ENCODE data around the gene BAIAP2L2. TPM values are rescaled to one million over a fixed set of nuclear protein-coding genes. Genes with fewer than 3 reads are reported as not detected.

The BAIAP2L2 gene
- total RNA-seq, 1 experiment from 2014 or later, result 51.2 TPM

- no peak for DNase-seq
- intact Hi-C loops (cut with micrococcal nuclease; ENCODE audit: unreplicated experiment), result no loop called here
- Mint-ChIP-seq H3K36me3 (ENCODE audit: insufficient read depth, unreplicated experiment) (peaks cover 17% of the 10 kb centered on the region), H3K27ac (ENCODE audit: unreplicated experiment) (no peak overlapping the region), H3K9me3 (ENCODE audit: low read depth, unreplicated experiment) (no peaks in the 10 kb centered on the region), H3K4me1 (ENCODE audit: low read depth, unreplicated experiment) (peaks cover 13% of the 10 kb centered on the region), H3K4me3 (ENCODE audit: low read depth, unreplicated experiment) (no peak overlapping the region), H3K27me3 (ENCODE audit: unreplicated experiment) (no peaks in the 10 kb centered on the region)
- no peak for TF ChIP-seq CTCF (IDR thresholded peaks at IDR 0.05; ENCODE audit: unreplicated experiment)
- BruUV-seq (replicated peaks), result no TSS peak
- CTCF ChIA-PET, result no interaction called here
Measured at GRCh38 chr22:38132136-38132535, 21.7 kb upstream of the BAIAP2L2 start.

- Mint-ChIP-seq H3K9me3 (ENCODE audit: low read depth, unreplicated experiment) (no peaks in the 10 kb centered on the region), H3K4me3 (ENCODE audit: low read depth, unreplicated experiment) (no peak overlapping the region), H3K27ac (ENCODE audit: unreplicated experiment) (no peak overlapping the region), H3K36me3 (ENCODE audit: insufficient read depth, unreplicated experiment) (peaks cover 19% of the 10 kb centered on the region), H3K27me3 (ENCODE audit: unreplicated experiment) (no peaks in the 10 kb centered on the region), H3K4me1 (ENCODE audit: low read depth, unreplicated experiment) (peaks cover 13% of the 10 kb centered on the region)
- CTCF ChIA-PET, result no interaction called here
- DNase-seq, result no peak
- intact Hi-C loops (cut with micrococcal nuclease; ENCODE audit: unreplicated experiment), result no loop called here
- TF ChIP-seq CTCF (IDR thresholded peaks at IDR 0.05; ENCODE audit: unreplicated experiment), result no peak
- BruUV-seq (replicated peaks), result no TSS peak
Measured at GRCh38 chr22:38131399-38131798, 20.9 kb upstream of the BAIAP2L2 start.

- DNase-seq, result no peak
- CTCF ChIA-PET, result no interaction called here
- Mint-ChIP-seq H3K4me1 (ENCODE audit: low read depth, unreplicated experiment) (no peaks in the 10 kb centered on the region), H3K4me3 (ENCODE audit: low read depth, unreplicated experiment) (no peak overlapping the region), H3K27me3 (ENCODE audit: unreplicated experiment) (no peaks in the 10 kb centered on the region), H3K27ac (ENCODE audit: unreplicated experiment) (no peak overlapping the region), H3K9me3 (ENCODE audit: low read depth, unreplicated experiment) (no peaks in the 10 kb centered on the region), H3K36me3 (ENCODE audit: insufficient read depth, unreplicated experiment) (peaks cover 15% of the 10 kb centered on the region)
- intact Hi-C loops (cut with micrococcal nuclease; ENCODE audit: unreplicated experiment), result no loop called here
- no peak for TF ChIP-seq CTCF (IDR thresholded peaks at IDR 0.05; ENCODE audit: unreplicated experiment)
- BruUV-seq (replicated peaks), result no TSS peak
Measured at GRCh38 chr22:38129856-38130255, 19.4 kb upstream of the BAIAP2L2 start.

GRCh38 chr22:38129021-38129420 lies 18.5 kb upstream of the BAIAP2L2 start:
- H3K27me3 Mint-ChIP-seq (ENCODE audit: unreplicated experiment), result no peaks in the 10 kb centered on the region
- TF ChIP-seq CTCF (IDR thresholded peaks at IDR 0.05; ENCODE audit: unreplicated experiment), result no peak
- intact Hi-C loops (cut with micrococcal nuclease; ENCODE audit: unreplicated experiment), result no loop called here
- no peaks in the 10 kb centered on the region for H3K4me1 Mint-ChIP-seq (ENCODE audit: low read depth, unreplicated experiment)
- H3K36me3 Mint-ChIP-seq (ENCODE audit: insufficient read depth, unreplicated experiment), result peaks cover 11% of the 10 kb centered on the region
- no peaks in the 10 kb centered on the region for H3K9me3 Mint-ChIP-seq (ENCODE audit: low read depth, unreplicated experiment)
- no peak for DNase-seq
- CTCF ChIA-PET, result no interaction called here
- no TSS peak for BruUV-seq (replicated peaks)
- no peak overlapping the region for H3K4me3 Mint-ChIP-seq (ENCODE audit: low read depth, unreplicated experiment)
- H3K27ac Mint-ChIP-seq (ENCODE audit: unreplicated experiment), result no peak overlapping the region

GRCh38 chr22:38127869-38128268 lies 17.4 kb upstream of the BAIAP2L2 start:
- Mint-ChIP-seq H3K4me3 (ENCODE audit: low read depth, unreplicated experiment) (no peak overlapping the region), H3K27ac (ENCODE audit: unreplicated experiment) (no peak overlapping the region), H3K4me1 (ENCODE audit: low read depth, unreplicated experiment) (no peaks in the 10 kb centered on the region), H3K27me3 (ENCODE audit: unreplicated experiment) (no peaks in the 10 kb centered on the region), H3K9me3 (ENCODE audit: low read depth, unreplicated experiment) (no peaks in the 10 kb centered on the region), H3K36me3 (ENCODE audit: insufficient read depth, unreplicated experiment) (peaks cover 12% of the 10 kb centered on the region)
- BruUV-seq (replicated peaks), result no TSS peak
- CTCF ChIA-PET, result no interaction called here
- intact Hi-C loops (cut with micrococcal nuclease; ENCODE audit: unreplicated experiment), result no loop called here
- no peak for TF ChIP-seq CTCF (IDR thresholded peaks at IDR 0.05; ENCODE audit: unreplicated experiment)
- DNase-seq, result no peak
